Measurements from ENCODE around the gene VPS52.

VPS52 gene

GRCh38 chr6:33312361-33313104 lies 40.9 kb upstream of the VPS52 start (continued):
- TF ChIP-seq, protein P1, sequence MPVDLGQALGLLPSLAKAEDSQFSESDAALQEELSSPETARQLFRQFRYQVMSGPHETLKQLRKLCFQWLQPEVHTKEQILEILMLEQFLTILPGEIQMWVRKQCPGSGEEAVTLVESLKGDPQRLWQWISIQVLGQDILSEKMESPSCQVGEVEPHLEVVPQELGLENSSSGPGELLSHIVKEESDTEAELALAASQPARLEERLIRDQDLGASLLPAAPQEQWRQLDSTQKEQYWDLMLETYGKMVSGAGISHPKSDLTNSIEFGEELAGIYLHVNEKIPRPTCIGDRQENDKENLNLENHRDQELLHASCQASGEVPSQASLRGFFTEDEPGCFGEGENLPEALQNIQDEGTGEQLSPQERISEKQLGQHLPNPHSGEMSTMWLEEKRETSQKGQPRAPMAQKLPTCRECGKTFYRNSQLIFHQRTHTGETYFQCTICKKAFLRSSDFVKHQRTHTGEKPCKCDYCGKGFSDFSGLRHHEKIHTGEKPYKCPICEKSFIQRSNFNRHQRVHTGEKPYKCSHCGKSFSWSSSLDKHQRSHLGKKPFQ (tag by site-specific recombination; IDR thresholded peaks at IDR 0.05), result no peak
- TF ChIP-seq ZNF416 (tag by site-specific recombination; IDR thresholded peaks at IDR 0.05), result no peak
- peak; percentile 64 for TF ChIP-seq SP2 (tag by site-specific recombination; IDR thresholded peaks at IDR 0.05)
- no peak for TF ChIP-seq ZNF639 (tag by site-specific recombination; IDR thresholded peaks at IDR 0.05)
- TF ChIP-seq ZNF23 (tag by site-specific recombination; IDR thresholded peaks at IDR 0.05; ENCODE audit: borderline replicate concordance), result no peak
- TF ChIP-seq ZNF600 (tag by site-specific recombination; IDR thresholded peaks at IDR 0.05), result peak; percentile 95
- no peak for TF ChIP-seq MZF1 (tag by site-specific recombination; IDR thresholded peaks at IDR 0.05; ENCODE audit: borderline replicate concordance)
- no peak for TF ChIP-seq SETDB1 (IDR thresholded peaks at IDR 0.05; ENCODE audit: insufficient read length, low read length)
- TF ChIP-seq, protein P2, sequence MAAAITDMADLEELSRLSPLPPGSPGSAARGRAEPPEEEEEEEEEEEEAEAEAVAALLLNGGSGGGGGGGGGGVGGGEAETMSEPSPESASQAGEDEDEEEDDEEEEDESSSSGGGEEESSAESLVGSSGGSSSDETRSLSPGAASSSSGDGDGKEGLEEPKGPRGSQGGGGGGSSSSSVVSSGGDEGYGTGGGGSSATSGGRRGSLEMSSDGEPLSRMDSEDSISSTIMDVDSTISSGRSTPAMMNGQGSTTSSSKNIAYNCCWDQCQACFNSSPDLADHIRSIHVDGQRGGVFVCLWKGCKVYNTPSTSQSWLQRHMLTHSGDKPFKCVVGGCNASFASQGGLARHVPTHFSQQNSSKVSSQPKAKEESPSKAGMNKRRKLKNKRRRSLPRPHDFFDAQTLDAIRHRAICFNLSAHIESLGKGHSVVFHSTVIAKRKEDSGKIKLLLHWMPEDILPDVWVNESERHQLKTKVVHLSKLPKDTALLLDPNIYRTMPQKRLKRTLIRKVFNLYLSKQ (tag by site-specific recombination; IDR thresholded peaks at IDR 0.05; ENCODE audit: borderline replicate concordance), result no peak
- no peak for TF ChIP-seq HIC1 (tag by site-specific recombination; IDR thresholded peaks at IDR 0.05)
- peak; percentile 80 for TF ChIP-seq GLIS2 (tag by site-specific recombination; IDR thresholded peaks at IDR 0.05)
- TF ChIP-seq PATZ1 (tag by site-specific recombination; IDR thresholded peaks at IDR 0.05), result peak; percentile 53; the same call in 1 of the 2 replicates
- peak; percentile 95 for TF ChIP-seq SCRT1 (tag by site-specific recombination; IDR thresholded peaks at IDR 0.05; ENCODE audit: borderline replicate concordance)
- no peak for TF ChIP-seq PRDM2 (tag by site-specific recombination; IDR thresholded peaks at IDR 0.05; ENCODE audit: borderline replicate concordance)
- no peak for TF ChIP-seq ZNF132 (tag by site-specific recombination; IDR thresholded peaks at IDR 0.05; ENCODE audit: borderline replicate concordance)
- TF ChIP-seq ZNF48 (tag by site-specific recombination; IDR thresholded peaks at IDR 0.05), result no peak
- TF ChIP-seq ZNF548 (tag by site-specific recombination; IDR thresholded peaks at IDR 0.05), result no peak
- TF ChIP-seq PRDM1 (tag by site-specific recombination; IDR thresholded peaks at IDR 0.05), result peak; percentile 77
- no peak for TF ChIP-seq ZNF792 (tag by site-specific recombination; IDR thresholded peaks at IDR 0.05)
- no peak for TF ChIP-seq HOXD13 (CRISPR knock-in tag; IDR thresholded peaks at IDR 0.05; ENCODE audit: borderline replicate concordance)
- no peak for TF ChIP-seq ZNF777 (tag by site-specific recombination; IDR thresholded peaks at IDR 0.05; ENCODE audit: borderline replicate concordance)
- TF ChIP-seq ZNF624 (tag by site-specific recombination; IDR thresholded peaks at IDR 0.05), result no peak
- no peak for TF ChIP-seq ZNF530 (tag by site-specific recombination; IDR thresholded peaks at IDR 0.05; ENCODE audit: low read depth)
- TF ChIP-seq ZBTB7A (tag by site-specific recombination; IDR thresholded peaks at IDR 0.05; ENCODE audit: low read depth), result no peak
- no peak for TF ChIP-seq ZNF266 (tag by site-specific recombination; IDR thresholded peaks at IDR 0.05; ENCODE audit: low read depth)
